Astrocyte (in vitro differentiated cells and primary cell): ENCODE data around the gene SMTNL1. TPM values are rescaled to one million over a fixed set of nuclear protein-coding genes. Genes with fewer than 3 reads are reported as not detected.

Experiments used
- DNase-seq: peaks from one replicate; pipeline ENCODE4 v3.0.0-alpha.2; 2010; ENCODE audit warnings: low read depth
- FAIRE-seq: peaks from 2 replicates; lab custom pipeline; 2011; peaks lifted over from hg19 to GRCh38; lab: Jason Lieb, UNC
- H2AFZ ChIP-seq: 2 replicates; pipeline ENCODE4 v1.6.0; 2012; ENCODE audit warnings: low read depth, low read length, inconsistent platforms
- H3K27ac ChIP-seq: 2 replicates; pipeline ENCODE4 v1.5.1; 2011; ENCODE audit warnings: low read depth, low read length, inconsistent platforms
- H3K27me3 ChIP-seq: 2 replicates; pipeline ENCODE4 v1.6.0; 2011; ENCODE audit warnings: low read length, inconsistent platforms; ENCODE audit not compliant: insufficient read depth
- H3K36me3 ChIP-seq: 2 replicates; pipeline ENCODE4 v1.5.1; 2011; ENCODE audit warnings: low read length, inconsistent platforms; ENCODE audit not compliant: insufficient read depth
- H3K4me1 ChIP-seq: 2 replicates; pipeline ENCODE4 v1.5.1; 2011; ENCODE audit warnings: low read length, inconsistent platforms; ENCODE audit not compliant: insufficient read depth
- H3K4me2 ChIP-seq: 2 replicates; pipeline ENCODE4 v1.6.0; 2012; ENCODE audit warnings: low read length, inconsistent platforms
- H3K4me3 ChIP-seq: 2 replicates; pipeline ENCODE4 v1.5.1; 2011; ENCODE audit warnings: low read depth, mild to moderate bottlenecking, low read length, inconsistent platforms; ENCODE audit not compliant: insufficient read depth
- H3K79me2 ChIP-seq: 2 replicates; pipeline ENCODE4 v1.6.0; 2012; ENCODE audit warnings: mild to moderate bottlenecking, low read length, inconsistent platforms; ENCODE audit not compliant: insufficient read depth
- H3K9ac ChIP-seq: 2 replicates; pipeline ENCODE4 v1.6.0; 2012; ENCODE audit warnings: mild to moderate bottlenecking, low read length, inconsistent platforms
- H3K9me3 ChIP-seq: 2 replicates; pipeline ENCODE4 v1.5.1; 2012; ENCODE audit warnings: low read depth, mild to moderate bottlenecking, low read length, inconsistent platforms; ENCODE audit not compliant: insufficient read depth
- H4K20me1 ChIP-seq: 2 replicates; pipeline ENCODE4 v1.6.0; 2012; ENCODE audit warnings: low read length, inconsistent platforms; ENCODE audit not compliant: insufficient read depth
- H3K27ac Mint-ChIP-seq: one replicate; pipeline ENCODE4 v1.8.0; 2021; ENCODE audit warnings: mild to moderate bottlenecking, mixed read lengths; ENCODE audit not compliant: unreplicated experiment
- H3K27me3 Mint-ChIP-seq: one replicate; pipeline ENCODE4 v1.8.0; 2021; ENCODE audit warnings: low read depth, mixed read lengths; ENCODE audit not compliant: unreplicated experiment
- H3K36me3 Mint-ChIP-seq: one replicate; pipeline ENCODE4 v1.8.0; 2021; ENCODE audit warnings: low read depth, mixed read lengths; ENCODE audit not compliant: unreplicated experiment
- H3K4me1 Mint-ChIP-seq: one replicate; pipeline ENCODE4 v1.8.0; 2021; ENCODE audit warnings: low read depth, mixed read lengths; ENCODE audit not compliant: unreplicated experiment
- H3K4me3 Mint-ChIP-seq: one replicate; pipeline ENCODE4 v1.8.0; 2021; ENCODE audit warnings: mild to moderate bottlenecking, moderate library complexity, mixed read lengths; ENCODE audit not compliant: unreplicated experiment
- H3K9me3 Mint-ChIP-seq: one replicate; pipeline ENCODE4 v1.8.0; 2021; ENCODE audit warnings: mild to moderate bottlenecking, mixed read lengths; ENCODE audit not compliant: unreplicated experiment
- EZH2 ChIP-seq: IDR thresholded peaks from 2 replicates; pipeline ENCODE4 v1.6.1; 2012; ENCODE audit warnings: mild to moderate bottlenecking, low read length, inconsistent platforms; ENCODE audit not compliant: insufficient read depth
- total RNA-seq: library from RNA; stranded (reverse); gene quantifications from 2 replicates; pipeline ENCODE4 v1.2.1, GENCODE V29; 2021
- TF ChIP-seq, protein P1 (sequence below): IDR thresholded peaks from 2 replicates; pipeline ENCODE4 v1.5.1; 2011; ENCODE audit warnings: low read depth, mild to moderate bottlenecking, inconsistent platforms, low read length, moderate library complexity; ENCODE audit not compliant: insufficient read depth

Gene SMTNL1
- total RNA-seq, 1 donor from 2014 or later, result not detected

GRCh38 chr11:57501953-57502352 is 35.4 kb upstream of the SMTNL1 start:
- no peak for FAIRE-seq
- Histone ChIP-seq H3K27me3 (no peaks in the 10 kb centered on the region), H3K9me3 (no peaks in the 10 kb centered on the region), H3K4me3 (no peak overlapping the region), H3K79me2 (no peaks in the 10 kb centered on the region), H3K4me1 (peaks cover 6% of the 10 kb centered on the region), H3K9ac (no peak overlapping the region), H3K4me2 (no peak overlapping the region), H4K20me1 (no peaks in the 10 kb centered on the region), H3K36me3 (no peaks in the 10 kb centered on the region), H2AFZ (no peak overlapping the region), H3K27ac (no peak overlapping the region)
- H3K27me3 Mint-ChIP-seq, result peaks cover 17% of the 10 kb centered on the region
- H3K27ac Mint-ChIP-seq, result no peak overlapping the region
- no peak overlapping the region for H3K4me3 Mint-ChIP-seq
- H3K9me3 Mint-ChIP-seq, result no peaks in the 10 kb centered on the region
- H3K36me3 Mint-ChIP-seq, result peaks cover 9% of the 10 kb centered on the region
- no peak for TF ChIP-seq EZH2
- TF ChIP-seq, protein P1, sequence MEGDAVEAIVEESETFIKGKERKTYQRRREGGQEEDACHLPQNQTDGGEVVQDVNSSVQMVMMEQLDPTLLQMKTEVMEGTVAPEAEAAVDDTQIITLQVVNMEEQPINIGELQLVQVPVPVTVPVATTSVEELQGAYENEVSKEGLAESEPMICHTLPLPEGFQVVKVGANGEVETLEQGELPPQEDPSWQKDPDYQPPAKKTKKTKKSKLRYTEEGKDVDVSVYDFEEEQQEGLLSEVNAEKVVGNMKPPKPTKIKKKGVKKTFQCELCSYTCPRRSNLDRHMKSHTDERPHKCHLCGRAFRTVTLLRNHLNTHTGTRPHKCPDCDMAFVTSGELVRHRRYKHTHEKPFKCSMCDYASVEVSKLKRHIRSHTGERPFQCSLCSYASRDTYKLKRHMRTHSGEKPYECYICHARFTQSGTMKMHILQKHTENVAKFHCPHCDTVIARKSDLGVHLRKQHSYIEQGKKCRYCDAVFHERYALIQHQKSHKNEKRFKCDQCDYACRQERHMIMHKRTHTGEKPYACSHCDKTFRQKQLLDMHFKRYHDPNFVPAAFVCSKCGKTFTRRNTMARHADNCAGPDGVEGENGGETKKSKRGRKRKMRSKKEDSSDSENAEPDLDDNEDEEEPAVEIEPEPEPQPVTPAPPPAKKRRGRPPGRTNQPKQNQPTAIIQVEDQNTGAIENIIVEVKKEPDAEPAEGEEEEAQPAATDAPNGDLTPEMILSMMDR, result no peak
- no peak for DNase-seq
- H3K4me1 Mint-ChIP-seq, result no peaks in the 10 kb centered on the region

DNA sequence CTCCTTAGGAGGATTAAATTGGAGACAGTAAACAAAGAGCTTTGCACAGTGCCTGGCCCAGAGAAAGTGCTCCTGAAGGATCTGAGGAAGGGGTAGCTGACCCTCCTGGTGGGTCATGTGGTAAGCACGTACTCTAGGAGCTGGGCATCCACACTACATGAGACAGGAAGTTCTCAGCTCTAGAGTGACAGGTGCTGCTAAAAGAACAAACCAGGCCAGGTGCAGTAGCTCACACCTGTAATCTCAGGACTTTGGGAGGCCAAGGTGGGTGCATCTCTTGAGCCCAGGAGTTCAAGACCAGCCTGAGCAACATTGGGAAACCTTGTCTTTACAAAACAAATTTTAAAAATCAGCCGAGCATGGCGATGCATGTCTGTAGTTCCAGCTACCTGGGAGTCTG is 35.0 kb upstream of the SMTNL1 start:
- H3K4me3 ChIP-seq, result no peak overlapping the region
- no peak overlapping the region for H3K27ac Mint-ChIP-seq
- H3K27ac ChIP-seq, result no peak overlapping the region
- H3K9me3 ChIP-seq, result no peaks in the 10 kb centered on the region
- H3K9me3 Mint-ChIP-seq, result no peaks in the 10 kb centered on the region
- no peak overlapping the region for H3K4me2 ChIP-seq
- DNase-seq (no peak), FAIRE-seq (no peak)
- no peaks in the 10 kb centered on the region for H3K4me1 Mint-ChIP-seq
- no peak overlapping the region for H3K9ac ChIP-seq
- no peaks in the 10 kb centered on the region for H3K79me2 ChIP-seq
- no peaks in the 10 kb centered on the region for H3K27me3 ChIP-seq
- H3K4me1 ChIP-seq, result peaks cover 6% of the 10 kb centered on the region
- H2AFZ ChIP-seq, result no peak overlapping the region
- H3K36me3 ChIP-seq, result no peaks in the 10 kb centered on the region
- no peak overlapping the region for H3K4me3 Mint-ChIP-seq
- TF ChIP-seq, protein P1, result no peak
- no peak for TF ChIP-seq EZH2
- no peaks in the 10 kb centered on the region for H4K20me1 ChIP-seq
- H3K36me3 Mint-ChIP-seq, result peaks cover 8% of the 10 kb centered on the region
- peaks cover 14% of the 10 kb centered on the region for H3K27me3 Mint-ChIP-seq

DNA sequence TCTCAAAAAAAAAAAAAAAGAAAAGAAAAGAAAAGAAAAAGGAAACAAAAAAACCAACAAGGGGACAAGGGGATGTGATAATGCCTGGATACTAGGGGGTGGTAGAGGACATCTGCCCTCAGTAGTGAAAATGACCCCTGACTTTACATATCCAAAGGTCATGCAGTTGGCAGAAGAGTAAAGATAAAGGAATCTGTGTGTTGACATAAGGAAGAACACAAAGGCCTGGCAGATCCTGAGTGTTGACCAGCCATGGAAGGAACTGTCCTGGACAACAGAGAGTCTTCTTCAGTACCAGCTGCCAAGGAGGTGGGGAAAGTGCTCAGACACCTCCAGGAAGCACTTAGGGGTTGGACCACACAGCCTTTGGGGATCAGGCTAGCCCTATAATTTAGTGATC is 34.5 kb upstream of the SMTNL1 start:
- Histone ChIP-seq H3K4me2 (no peak overlapping the region), H3K79me2 (no peaks in the 10 kb centered on the region), H3K27me3 (no peaks in the 10 kb centered on the region), H3K9me3 (no peaks in the 10 kb centered on the region), H4K20me1 (no peaks in the 10 kb centered on the region), H3K4me3 (no peak overlapping the region), H2AFZ (no peak overlapping the region), H3K36me3 (no peaks in the 10 kb centered on the region), H3K27ac (no peak overlapping the region), H3K4me1 (peaks cover 6% of the 10 kb centered on the region), H3K9ac (no peak overlapping the region)
- TF ChIP-seq, protein P1, result no peak
- TF ChIP-seq EZH2, result no peak
- DNase-seq, result no peak
- H3K4me3 Mint-ChIP-seq, result no peak overlapping the region
- no peak overlapping the region for H3K27ac Mint-ChIP-seq
- H3K27me3 Mint-ChIP-seq, result peaks cover 9% of the 10 kb centered on the region
- H3K4me1 Mint-ChIP-seq, result no peaks in the 10 kb centered on the region
- peaks cover 6% of the 10 kb centered on the region for H3K36me3 Mint-ChIP-seq
- H3K9me3 Mint-ChIP-seq, result no peaks in the 10 kb centered on the region
- FAIRE-seq, result no peak
